Measurements from ENCODE around the gene MIPEP. TPM values are rescaled to one million over a fixed set of nuclear protein-coding genes. Genes with fewer than 3 reads are reported as not detected.

Gene MIPEP
- total RNA-seq, 2 experiments from 2014 or later = 17.2 to 18.5 TPM

- Mint-ChIP-seq H3K4me3 (no peak overlapping the region), H3K9me3 (peaks cover 16% of the 10 kb centered on the region), H3K27me3 (no peaks in the 10 kb centered on the region), H3K27ac (no peak overlapping the region), H3K4me1 (ENCODE audit: low read depth) (no peaks in the 10 kb centered on the region), H3K36me3 (ENCODE audit: low read depth) (no peaks in the 10 kb centered on the region)
- ChIA-PET CTCF (interaction anchor here (1.0 kb wide), 1 partner anchor 17 kb away, joined by 3 read pairs; no protein-coding TSS in a partner anchor), POLR2A (no interaction called here)
- intact Hi-C loops (cut with micrococcal nuclease) = no loop called here
- DNase-seq = no peak
- TF ChIP-seq CTCF (IDR thresholded peaks at IDR 0.05) = no peak
- no peak for ATAC-seq
Observed at GRCh38 chr13:23686948-23687347, 202.3 kb downstream of the MIPEP start.

DNA sequence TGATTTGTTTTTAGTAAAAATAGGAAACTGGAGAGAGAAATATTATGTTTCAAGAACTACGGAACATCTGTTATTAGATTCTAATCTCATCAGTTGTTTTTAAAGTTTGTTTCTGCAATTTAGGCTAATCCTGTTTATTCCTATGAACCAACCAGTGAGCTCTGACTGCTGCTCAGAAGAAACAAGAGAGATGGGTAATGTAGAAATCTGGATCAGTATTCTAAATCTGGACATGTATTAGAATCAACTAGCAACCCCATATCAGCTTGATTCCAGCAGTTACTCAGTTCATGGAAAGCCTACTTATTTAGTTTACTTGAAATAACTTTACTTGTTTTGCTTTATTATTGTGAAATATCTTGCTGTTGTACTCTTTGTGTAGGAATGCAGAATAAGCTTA, 203.8 kb downstream of the MIPEP start:
- no peak for TF ChIP-seq CTCF (IDR thresholded peaks at IDR 0.05)
- intact Hi-C loops (cut with micrococcal nuclease) = no loop called here
- ChIA-PET CTCF (no interaction called here), POLR2A (no interaction called here)
- Mint-ChIP-seq H3K4me1 (ENCODE audit: low read depth) (no peaks in the 10 kb centered on the region), H3K9me3 (peaks cover 16% of the 10 kb centered on the region), H3K36me3 (ENCODE audit: low read depth) (no peaks in the 10 kb centered on the region), H3K4me3 (no peak overlapping the region), H3K27ac (no peak overlapping the region), H3K27me3 (no peaks in the 10 kb centered on the region)
- ATAC-seq (no peak), DNase-seq (no peak)

- H3K27me3 Mint-ChIP-seq = no peaks in the 10 kb centered on the region
- DNase-seq (no peak), ATAC-seq (no peak)
- no peak for TF ChIP-seq CTCF (IDR thresholded peaks at IDR 0.05)
- peaks cover 16% of the 10 kb centered on the region for H3K9me3 Mint-ChIP-seq
- no peaks in the 10 kb centered on the region for H3K36me3 Mint-ChIP-seq (ENCODE audit: low read depth)
- H3K27ac Mint-ChIP-seq = no peak overlapping the region
- H3K4me3 Mint-ChIP-seq = no peak overlapping the region
- ChIA-PET POLR2A (no interaction called here), CTCF (no interaction called here)
- no peaks in the 10 kb centered on the region for H3K4me1 Mint-ChIP-seq (ENCODE audit: low read depth)
- intact Hi-C loops (cut with micrococcal nuclease) = no loop called here
Observed at GRCh38 chr13:23684647-23685046, 204.6 kb downstream of the MIPEP start.

DNA sequence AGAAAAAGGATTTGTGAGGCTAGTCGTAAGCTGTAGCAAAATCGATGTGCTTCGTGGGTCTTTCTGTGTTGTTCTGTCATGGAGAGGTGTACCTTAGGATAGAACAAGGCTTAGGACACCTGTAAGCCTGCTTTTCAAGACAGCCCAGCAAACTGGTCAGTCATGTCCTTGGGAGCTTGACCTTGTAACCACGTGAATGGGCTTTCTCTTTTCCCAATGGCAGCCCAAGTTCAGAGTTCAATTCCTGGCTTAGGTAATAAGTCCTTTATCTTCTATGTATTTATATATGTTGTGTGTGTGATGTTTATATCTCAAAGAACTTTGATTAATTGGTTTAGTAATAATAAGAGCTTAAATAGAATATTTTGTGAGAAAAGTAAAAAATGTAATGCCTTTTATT, 206.1 kb downstream of the MIPEP start:
- Mint-ChIP-seq H3K4me3 (no peak overlapping the region), H3K36me3 (ENCODE audit: low read depth) (no peaks in the 10 kb centered on the region), H3K27me3 (no peaks in the 10 kb centered on the region), H3K4me1 (ENCODE audit: low read depth) (peaks cover 9% of the 10 kb centered on the region), H3K9me3 (peaks cover 16% of the 10 kb centered on the region), H3K27ac (no peak overlapping the region)
- no peak for TF ChIP-seq CTCF (IDR thresholded peaks at IDR 0.05)
- ChIA-PET POLR2A (no interaction called here), CTCF (no interaction called here)
- DNase-seq (no peak), ATAC-seq (no peak)
- intact Hi-C loops (cut with micrococcal nuclease) = no loop called here

DNA sequence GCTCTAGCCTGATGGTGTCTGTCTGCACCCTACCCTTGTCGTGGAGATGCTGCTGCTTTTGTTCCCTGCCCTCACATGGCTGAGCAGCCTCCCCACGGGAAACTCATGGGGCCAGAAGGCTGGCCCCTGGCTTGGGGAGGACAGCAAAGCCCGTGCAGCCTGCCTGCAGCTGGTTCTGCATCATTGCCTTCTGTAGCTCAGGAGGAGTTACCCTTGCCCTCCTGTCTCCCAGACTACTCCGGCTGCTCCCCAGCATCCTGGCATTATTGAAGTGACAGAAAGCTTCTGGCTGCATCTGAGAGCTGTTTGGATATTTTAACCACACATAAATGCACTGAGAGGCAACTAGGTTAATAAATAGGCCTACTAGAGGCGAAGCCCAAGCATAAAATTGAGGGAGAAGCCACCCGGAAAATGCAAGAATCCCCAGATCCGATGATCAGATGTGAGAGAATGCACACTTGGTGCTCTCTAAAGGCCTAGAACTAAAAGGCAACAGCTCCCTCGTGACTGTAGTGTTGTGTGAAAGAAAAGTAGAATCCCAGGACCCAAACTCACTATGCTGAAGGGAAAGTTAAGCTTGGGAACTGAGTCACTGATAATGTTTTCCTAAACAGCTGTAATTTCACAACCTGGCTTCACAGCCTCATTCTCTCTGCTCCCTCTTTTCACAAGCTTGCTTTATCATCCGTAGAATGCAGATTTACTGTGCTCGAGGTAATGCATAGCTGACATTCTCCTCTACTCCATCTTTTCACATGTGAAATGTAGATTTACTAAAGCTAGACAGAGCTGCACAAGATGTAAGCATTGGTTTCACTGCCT, 208.1 kb downstream of the MIPEP start:
- H3K9me3 Mint-ChIP-seq = peaks cover 16% of the 10 kb centered on the region
- H3K4me3 Mint-ChIP-seq = no peak overlapping the region
- peaks cover 9% of the 10 kb centered on the region for H3K4me1 Mint-ChIP-seq (ENCODE audit: low read depth)
- ChIA-PET CTCF (interaction anchor here (1.0 to 1.2 kb wide), 2 partner anchors 10 to 62 kb away, joined by 3 to 4 read pairs; no protein-coding TSS in a partner anchor), POLR2A (interaction anchor here (1.2 kb wide), 1 partner anchor 35 kb away, joined by 3 read pairs; no protein-coding TSS in a partner anchor)
- H3K36me3 Mint-ChIP-seq (ENCODE audit: low read depth) = no peaks in the 10 kb centered on the region
- no peak for TF ChIP-seq CTCF (IDR thresholded peaks at IDR 0.05)
- ATAC-seq = no peak
- intact Hi-C loops (cut with micrococcal nuclease) = no loop called here
- H3K27me3 Mint-ChIP-seq = peaks cover 4% of the 10 kb centered on the region
- H3K27ac Mint-ChIP-seq = no peak overlapping the region
- DNase-seq = no peak
